ENCODE measurements around the gene SH3PXD2B.

Gene SH3PXD2B

DNA sequence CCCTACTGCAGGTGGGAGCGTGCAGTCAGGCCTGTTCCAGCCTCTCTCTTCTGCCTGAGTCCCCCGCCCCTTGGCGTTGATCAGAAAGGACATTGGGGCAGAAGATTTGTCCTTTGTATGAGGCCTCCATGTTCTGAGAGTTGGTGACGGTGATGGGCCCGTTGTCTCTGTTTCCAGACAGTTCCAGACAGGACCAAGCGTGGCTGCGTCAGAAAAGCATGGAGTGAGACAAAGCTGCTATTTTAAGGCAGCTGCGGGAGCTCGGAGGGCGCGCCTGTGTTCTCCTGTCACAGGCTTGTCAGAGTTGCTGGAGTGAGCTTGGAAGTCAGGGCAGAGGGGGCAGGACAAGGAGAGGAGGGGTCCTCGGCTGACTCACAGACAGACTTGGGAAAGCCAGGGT is 32.1 kb upstream of the SH3PXD2B start:
- no peak for DNase-seq (ENCODE audit: low spot score)
- TF ChIP-seq, protein P1, sequence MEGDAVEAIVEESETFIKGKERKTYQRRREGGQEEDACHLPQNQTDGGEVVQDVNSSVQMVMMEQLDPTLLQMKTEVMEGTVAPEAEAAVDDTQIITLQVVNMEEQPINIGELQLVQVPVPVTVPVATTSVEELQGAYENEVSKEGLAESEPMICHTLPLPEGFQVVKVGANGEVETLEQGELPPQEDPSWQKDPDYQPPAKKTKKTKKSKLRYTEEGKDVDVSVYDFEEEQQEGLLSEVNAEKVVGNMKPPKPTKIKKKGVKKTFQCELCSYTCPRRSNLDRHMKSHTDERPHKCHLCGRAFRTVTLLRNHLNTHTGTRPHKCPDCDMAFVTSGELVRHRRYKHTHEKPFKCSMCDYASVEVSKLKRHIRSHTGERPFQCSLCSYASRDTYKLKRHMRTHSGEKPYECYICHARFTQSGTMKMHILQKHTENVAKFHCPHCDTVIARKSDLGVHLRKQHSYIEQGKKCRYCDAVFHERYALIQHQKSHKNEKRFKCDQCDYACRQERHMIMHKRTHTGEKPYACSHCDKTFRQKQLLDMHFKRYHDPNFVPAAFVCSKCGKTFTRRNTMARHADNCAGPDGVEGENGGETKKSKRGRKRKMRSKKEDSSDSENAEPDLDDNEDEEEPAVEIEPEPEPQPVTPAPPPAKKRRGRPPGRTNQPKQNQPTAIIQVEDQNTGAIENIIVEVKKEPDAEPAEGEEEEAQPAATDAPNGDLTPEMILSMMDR (conservative IDR thresholded peaks at IDR 0.05; ENCODE audit: low read depth), result no peak
- no peak overlapping the region for H3K27ac ChIP-seq
- CTCF ChIA-PET, result interaction anchor here (0.6 kb wide), 1 partner anchor 123 kb away, joined by 4 read pairs; no protein-coding TSS in a partner anchor
- POLR2A ChIA-PET (ENCODE audit: low non-redundant PET), result no interaction called here

DNA sequence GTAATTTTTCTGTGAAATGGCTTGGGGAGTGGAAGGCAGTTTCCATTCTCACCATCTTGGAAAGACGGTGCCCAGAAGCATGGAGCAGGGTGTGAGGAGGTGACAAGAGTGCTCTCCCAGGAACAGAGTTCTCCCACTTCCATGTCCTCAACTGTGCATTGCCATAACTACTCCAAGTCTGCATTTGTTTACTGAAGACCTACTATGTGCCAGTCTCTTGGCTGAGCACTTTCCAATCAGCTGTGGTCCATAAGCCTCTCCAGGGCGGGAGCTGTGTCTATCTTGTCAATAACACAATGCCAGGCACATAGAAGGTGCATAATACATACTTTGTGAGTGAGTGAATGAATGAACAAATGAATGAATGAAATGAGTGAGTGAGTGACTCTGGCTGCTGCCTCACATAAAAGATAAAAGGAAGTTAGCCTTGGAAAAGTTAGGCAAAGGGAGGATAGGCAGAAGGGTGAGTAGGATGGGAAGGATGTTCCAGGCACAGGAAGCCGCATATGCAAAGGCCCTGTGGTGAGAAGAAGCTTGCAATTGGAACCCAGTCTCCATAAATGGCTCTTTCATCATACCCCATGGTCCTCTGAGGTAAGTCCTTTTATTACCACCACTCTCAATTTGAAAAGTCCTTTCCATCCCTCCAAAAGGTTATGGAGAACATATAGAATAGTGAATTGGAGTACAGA is 31.3 kb upstream of the SH3PXD2B start:
- CTCF ChIA-PET, result interaction anchor here (0.6 kb wide), 1 partner anchor 122 kb away, joined by 4 read pairs; no protein-coding TSS in a partner anchor
- no peak for DNase-seq (ENCODE audit: low spot score)
- H3K27ac ChIP-seq, result no peak overlapping the region
- POLR2A ChIA-PET (ENCODE audit: low non-redundant PET), result no interaction called here
- TF ChIP-seq, protein P1 (conservative IDR thresholded peaks at IDR 0.05; ENCODE audit: low read depth), result no peak

DNA sequence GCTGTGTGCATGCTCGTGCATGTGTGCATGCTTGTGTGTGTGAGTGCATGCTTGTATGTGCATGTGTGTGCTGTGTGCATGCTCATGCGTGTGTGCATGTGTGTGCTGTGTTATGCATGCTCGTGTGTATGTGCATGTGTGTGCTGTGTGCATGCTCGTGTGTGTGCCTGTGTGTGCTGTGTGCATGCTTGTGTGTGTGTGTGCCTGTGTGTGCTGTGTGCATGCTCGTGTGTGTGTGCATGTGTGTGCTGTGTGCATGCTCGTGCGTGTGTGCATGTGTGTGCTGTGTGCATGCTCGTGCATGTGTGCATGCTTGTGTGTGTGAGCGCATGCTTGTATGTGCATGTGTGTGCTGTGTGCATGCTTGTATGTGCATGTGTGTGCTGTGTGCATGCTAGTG is 30.3 kb upstream of the SH3PXD2B start:
- H3K27ac ChIP-seq, result no peak overlapping the region
- no peak for DNase-seq (ENCODE audit: low spot score)
- TF ChIP-seq, protein P1 (conservative IDR thresholded peaks at IDR 0.05; ENCODE audit: low read depth), result no peak
- ChIA-PET POLR2A (ENCODE audit: low non-redundant PET) (no interaction called here), CTCF (interaction anchor here (0.6 to 1.1 kb wide), 2 partner anchors 157 to 214 kb away, joined by 3 read pairs; no protein-coding TSS in a partner anchor)

DNA sequence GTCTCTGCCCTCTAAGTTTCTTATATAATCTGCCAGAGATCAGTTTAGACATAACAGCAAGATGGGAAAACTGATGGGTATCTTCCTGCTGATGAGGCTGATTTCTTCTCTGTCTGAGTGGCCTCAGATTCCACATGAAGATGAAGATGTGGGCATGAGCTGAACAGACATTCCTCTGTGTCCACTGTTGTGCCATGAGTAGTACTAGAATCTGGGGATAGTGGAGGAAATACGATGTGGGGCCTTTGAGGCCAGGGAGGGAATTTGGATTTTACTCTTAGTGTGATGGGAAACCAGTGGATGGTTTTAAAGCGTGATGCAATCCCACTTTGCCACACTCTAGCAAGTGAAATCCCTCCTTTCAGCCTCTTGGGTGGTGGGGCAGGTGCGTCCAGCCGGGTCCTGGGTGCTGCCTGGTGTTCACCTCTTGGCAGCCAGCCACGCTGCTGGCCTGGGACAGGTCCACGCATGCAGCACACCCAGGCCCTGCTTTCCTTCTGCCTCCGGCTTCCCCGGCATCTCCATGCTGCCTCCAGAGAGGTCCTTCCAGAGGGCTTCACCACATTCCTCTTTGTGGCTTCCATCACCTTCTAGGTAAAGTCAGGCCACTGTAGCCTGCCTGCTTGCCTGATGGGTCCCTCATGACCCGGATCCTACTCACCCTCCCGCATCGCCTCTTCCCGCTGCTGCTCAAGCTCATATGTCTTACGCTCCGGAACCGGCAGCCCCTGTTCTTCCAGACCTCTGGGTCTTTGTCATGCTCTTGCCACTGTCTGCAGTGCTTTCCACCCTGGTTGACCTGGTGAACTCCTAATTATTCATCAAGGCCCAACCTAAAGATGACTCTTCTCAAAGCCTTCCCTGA is 28.1 kb upstream of the SH3PXD2B start:
- ChIA-PET CTCF (interaction anchor here (0.6 kb wide), 4 partner anchors 229 to 1372 kb away, joined by 3 to 4 read pairs (median 4); no protein-coding TSS in a partner anchor), POLR2A (ENCODE audit: low non-redundant PET) (no interaction called here)
- TF ChIP-seq, protein P1 (conservative IDR thresholded peaks at IDR 0.05; ENCODE audit: low read depth), result no peak
- no peak overlapping the region for H3K27ac ChIP-seq
- DNase-seq (ENCODE audit: low spot score), result peak; percentile 66

DNA sequence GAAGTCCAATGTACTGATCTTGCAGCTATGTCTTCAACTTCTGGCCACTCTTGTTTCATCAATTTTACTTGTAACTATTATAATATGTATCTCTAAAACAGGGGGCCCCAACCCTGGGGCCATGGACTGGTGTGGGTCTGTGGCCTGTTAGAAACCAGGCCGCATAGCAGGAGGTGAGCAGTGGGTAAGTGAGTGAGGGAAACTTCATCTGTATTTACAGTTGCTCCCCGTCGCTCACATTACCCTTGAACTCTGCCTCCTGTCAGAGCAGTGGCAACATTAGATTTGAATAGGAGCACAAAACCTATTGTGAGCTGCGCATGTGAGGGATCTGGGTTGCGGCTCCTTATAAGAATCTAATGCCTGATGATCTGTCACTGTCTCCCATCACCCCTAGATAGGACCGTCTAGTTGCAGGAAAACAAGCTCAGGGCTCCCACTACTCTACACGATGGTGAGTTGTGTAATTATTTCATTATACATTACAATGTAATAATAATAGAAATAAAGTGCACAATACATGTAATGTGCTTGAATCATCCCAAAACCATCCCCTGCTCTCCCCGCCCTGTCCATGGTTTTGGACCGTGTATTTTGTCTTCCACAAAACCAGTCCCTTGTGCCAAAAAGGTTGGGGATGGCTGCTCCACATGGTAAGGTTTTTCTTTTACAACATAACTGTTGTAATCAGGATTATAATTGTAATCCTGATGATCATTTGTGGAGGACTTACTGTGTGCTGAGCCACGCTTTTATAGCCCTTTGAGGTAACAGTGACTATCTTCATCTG is 26.9 kb upstream of the SH3PXD2B start:
- POLR2A ChIA-PET (ENCODE audit: low non-redundant PET), result no interaction called here
- CTCF ChIA-PET, result interaction anchor here (0.6 to 3.9 kb wide), 5 partner anchors 19 to 930 kb away, joined by 3 to 63 read pairs (median 4); no protein-coding TSS in a partner anchor
- no peak for DNase-seq (ENCODE audit: low spot score)
- H3K27ac ChIP-seq, result no peak overlapping the region
- TF ChIP-seq, protein P1 (conservative IDR thresholded peaks at IDR 0.05; ENCODE audit: low read depth), result no peak

DNA sequence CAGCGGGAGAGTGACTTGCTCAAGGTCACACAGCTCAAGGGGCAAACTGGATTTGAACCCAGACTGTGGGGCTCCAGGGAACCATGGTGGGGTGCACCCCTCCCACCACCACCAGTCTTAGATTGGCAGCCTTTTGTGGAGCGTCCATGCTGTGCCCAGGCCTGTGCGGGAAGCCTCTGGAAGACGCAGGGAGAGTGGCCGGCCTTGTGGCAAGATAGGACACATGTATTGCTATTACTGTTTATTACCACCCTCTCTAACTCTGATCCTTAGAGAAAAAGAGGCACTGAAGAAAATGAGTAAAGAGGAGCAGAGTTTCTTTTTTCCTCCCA is 25.4 kb upstream of the SH3PXD2B start:
- DNase-seq (ENCODE audit: low spot score), result no peak
- ChIA-PET CTCF (interaction anchor here (0.6 to 3.9 kb wide), 23 partner anchors 10 to 651 kb away, joined by 3 to 63 read pairs (median 3); partner anchors contain the start of gene NEURL1B), POLR2A (ENCODE audit: low non-redundant PET) (no interaction called here)
- TF ChIP-seq, protein P1 (conservative IDR thresholded peaks at IDR 0.05; ENCODE audit: low read depth), result no peak
- no peak overlapping the region for H3K27ac ChIP-seq

Data from RWPE1 (cell line).